ENCODE data around the gene TRIM34.

- TF ChIP-seq, protein P1, sequence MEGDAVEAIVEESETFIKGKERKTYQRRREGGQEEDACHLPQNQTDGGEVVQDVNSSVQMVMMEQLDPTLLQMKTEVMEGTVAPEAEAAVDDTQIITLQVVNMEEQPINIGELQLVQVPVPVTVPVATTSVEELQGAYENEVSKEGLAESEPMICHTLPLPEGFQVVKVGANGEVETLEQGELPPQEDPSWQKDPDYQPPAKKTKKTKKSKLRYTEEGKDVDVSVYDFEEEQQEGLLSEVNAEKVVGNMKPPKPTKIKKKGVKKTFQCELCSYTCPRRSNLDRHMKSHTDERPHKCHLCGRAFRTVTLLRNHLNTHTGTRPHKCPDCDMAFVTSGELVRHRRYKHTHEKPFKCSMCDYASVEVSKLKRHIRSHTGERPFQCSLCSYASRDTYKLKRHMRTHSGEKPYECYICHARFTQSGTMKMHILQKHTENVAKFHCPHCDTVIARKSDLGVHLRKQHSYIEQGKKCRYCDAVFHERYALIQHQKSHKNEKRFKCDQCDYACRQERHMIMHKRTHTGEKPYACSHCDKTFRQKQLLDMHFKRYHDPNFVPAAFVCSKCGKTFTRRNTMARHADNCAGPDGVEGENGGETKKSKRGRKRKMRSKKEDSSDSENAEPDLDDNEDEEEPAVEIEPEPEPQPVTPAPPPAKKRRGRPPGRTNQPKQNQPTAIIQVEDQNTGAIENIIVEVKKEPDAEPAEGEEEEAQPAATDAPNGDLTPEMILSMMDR (IDR thresholded peaks at IDR 0.05) = no peak
- TF ChIP-seq POLR2A (IDR thresholded peaks at IDR 0.05) = no peak
Measured at GRCh38 chr11:5593146-5593545, 31.7 kb upstream of the TRIM34 start.

Data from thyroid gland (tissue), 4 donors.